HepG2 (cell line): Measurements from ENCODE around the gene SEPTIN5. TPM values are rescaled to one million over a fixed set of nuclear protein-coding genes. Genes with fewer than 3 reads are reported as not detected.

Experiments used
- ATF7 ChIP-seq, 2 experiments: fragments of 450-650 bp in 1 of 2; sonication (generic) in 1 of 2; formaldehyde crosslinking in 1 of 2; IDR thresholded peaks; 2 replicates each; pipeline versions ENCODE4 v1.4.0 to v1.6.1; 2016 to 2020; ENCODE audit warnings: antibody characterized with exemption in 1 of 2, mild to moderate bottlenecking in 1 of 2, missing genetic modification reagents in 1 of 2
- GPBP1L1 ChIP-seq: sonication (generic); formaldehyde crosslinking; IDR thresholded peaks from 2 replicates; pipeline ENCODE4 v1.5.0; 2020; ENCODE audit warnings: mild to moderate bottlenecking, missing genetic modification reagents
- GTF2F1 ChIP-seq: fragments of 150-350 bp; IDR thresholded peaks from 2 replicates; pipeline ENCODE4 v1.6.1; 2014; ENCODE audit warnings: low read length
- HMG20A ChIP-seq: IDR thresholded peaks from 2 replicates; pipeline ENCODE4 v1.6.1; 2016; ENCODE audit warnings: borderline replicate concordance
- KDM2A ChIP-seq: sonication (generic); formaldehyde crosslinking; IDR thresholded peaks from 2 replicates; pipeline ENCODE4 v1.4.0; 2020; ENCODE audit warnings: low read depth, missing genetic modification reagents, borderline replicate concordance
- NFKB2 ChIP-seq: sonication (generic); formaldehyde crosslinking; IDR thresholded peaks from 2 replicates; pipeline ENCODE4 v1.4.0; 2020; ENCODE audit warnings: missing genetic modification reagents, borderline replicate concordance
- POGK ChIP-seq: sonication (generic); formaldehyde crosslinking; conservative IDR thresholded peaks from 2 replicates; pipeline ENCODE4 v1.8.0; 2022; ENCODE audit warnings: mild to moderate bottlenecking, moderate library complexity, missing genetic modification reagents
- POGZ ChIP-seq: sonication (generic); formaldehyde crosslinking; IDR thresholded peaks from 2 replicates; pipeline ENCODE4 v1.4.0; 2020; ENCODE audit warnings: mild to moderate bottlenecking, missing genetic modification reagents
- PRPF4 ChIP-seq: fragments of 200-400 bp; formaldehyde crosslinking; IDR thresholded peaks from 2 replicates; pipeline ENCODE4 v1.6.1; 2016; ENCODE audit warnings: low read length, low read depth; ENCODE audit not compliant: poor library complexity, severe bottlenecking
- SMARCC2 ChIP-seq: fragments of 450-650 bp; IDR thresholded peaks from 2 replicates; pipeline ENCODE4 v1.6.1; 2017; ENCODE audit warnings: antibody characterized with exemption, mild to moderate bottlenecking
- SRF ChIP-seq: IDR thresholded peaks from 2 replicates; pipeline ENCODE4 v1.6.1; 2011; ENCODE audit warnings: mild to moderate bottlenecking, low read depth, low read length, moderate library complexity
- SRSF4 ChIP-seq: fragments of 200-400 bp; formaldehyde crosslinking; IDR thresholded peaks from one replicate; pipeline ENCODE4 v1.6.1; 2018; ENCODE audit warnings: mild to moderate bottlenecking, low read depth, low read length, moderate library complexity; ENCODE audit not compliant: poor library complexity, severe bottlenecking
- ZBTB33 ChIP-seq: sonication (generic); formaldehyde crosslinking; IDR thresholded peaks from 2 replicates; pipeline ENCODE4 v1.4.0; 2020; ENCODE audit warnings: missing genetic modification reagents
- ZNF335 ChIP-seq: sonication (generic); formaldehyde crosslinking; IDR thresholded peaks from 2 replicates; pipeline ENCODE4 v1.4.0; 2020; ENCODE audit warnings: missing genetic modification reagents
- ZNF713 ChIP-seq: sonication (generic); formaldehyde crosslinking; IDR thresholded peaks from 2 replicates; pipeline ENCODE4 v1.4.0; 2020; ENCODE audit warnings: mild to moderate bottlenecking, missing genetic modification reagents
- ZNF772 ChIP-seq: sonication (generic); formaldehyde crosslinking; IDR thresholded peaks from 2 replicates; pipeline ENCODE4 v1.5.0; 2020; ENCODE audit warnings: mild to moderate bottlenecking, missing genetic modification reagents
- ZNF782 ChIP-seq: sonication (generic); formaldehyde crosslinking; IDR thresholded peaks from 2 replicates; pipeline ENCODE4 v1.4.0; 2020; ENCODE audit warnings: missing genetic modification reagents, mild to moderate bottlenecking, borderline replicate concordance
- ZNF800 ChIP-seq: sonication (generic); formaldehyde crosslinking; IDR thresholded peaks from 2 replicates; pipeline ENCODE4 v1.4.0; 2020; ENCODE audit warnings: missing genetic modification reagents
- polyA plus RNA-seq, 8 experiments: library from polyadenylated mRNA; depleted of rRNA in 3 of 8; stranded (reverse) in 7 of 8; unstranded in 1 of 8; fragments of >200 nt; fragmentation: Illumina TruSeq in 4 of 8; extraction: Trizol in 4 of 8; gene quantifications; 2 replicates each; pipeline versions ENCODE4 v1.2.1 to v1.2.3, GENCODE V29; 2011 to 2016; ENCODE audit warnings: low read depth in 4 of 8, missing spikeins in 1 of 8, mixed read lengths in 1 of 8; ENCODE audit not compliant: insufficient read depth in 1 of 8
- total RNA-seq, 5 experiments: library from RNA; depleted of rRNA; stranded (reverse); fragments of >200 nt; fragmentation: Illumina TruSeq; extraction: Trizol; gene quantifications; 2 replicates each; pipeline ENCODE4 v1.2.3, GENCODE V29; 2016; ENCODE audit warnings: low read depth in 1 of 5
- TF ChIP-seq, protein P1 (sequence below), 2 experiments: sonication (generic) in 1 of 2; formaldehyde crosslinking in 1 of 2; IDR thresholded peaks; 2 replicates each; pipeline versions ENCODE4 v1.4.0 to v1.6.1; 2018 to 2020; ENCODE audit warnings: missing genetic modification reagents in 2 of 2, borderline replicate concordance in 1 of 2, low read depth in 1 of 2, mild to moderate bottlenecking in 1 of 2, missing biosample characterization in 1 of 2

The SEPTIN5 gene
- total and polyA plus RNA-seq, 2 of the 13 experiments (the other 11 are each of a cell fraction or from before 2014, with no cell fraction given) = 0.33 TPM; not detected in 1

- peak; percentile 58; the same call in 1 of the 2 replicates for TF ChIP-seq KDM2A (CRISPR knock-in tag)
- no peak for TF ChIP-seq GTF2F1
- no peak for TF ChIP-seq POGZ
- no peak for TF ChIP-seq ZBTB33 (CRISPR knock-in tag)
- no peak for TF ChIP-seq ZNF772 (CRISPR knock-in tag)
- no peak for TF ChIP-seq SRSF4
- TF ChIP-seq, protein P1, sequence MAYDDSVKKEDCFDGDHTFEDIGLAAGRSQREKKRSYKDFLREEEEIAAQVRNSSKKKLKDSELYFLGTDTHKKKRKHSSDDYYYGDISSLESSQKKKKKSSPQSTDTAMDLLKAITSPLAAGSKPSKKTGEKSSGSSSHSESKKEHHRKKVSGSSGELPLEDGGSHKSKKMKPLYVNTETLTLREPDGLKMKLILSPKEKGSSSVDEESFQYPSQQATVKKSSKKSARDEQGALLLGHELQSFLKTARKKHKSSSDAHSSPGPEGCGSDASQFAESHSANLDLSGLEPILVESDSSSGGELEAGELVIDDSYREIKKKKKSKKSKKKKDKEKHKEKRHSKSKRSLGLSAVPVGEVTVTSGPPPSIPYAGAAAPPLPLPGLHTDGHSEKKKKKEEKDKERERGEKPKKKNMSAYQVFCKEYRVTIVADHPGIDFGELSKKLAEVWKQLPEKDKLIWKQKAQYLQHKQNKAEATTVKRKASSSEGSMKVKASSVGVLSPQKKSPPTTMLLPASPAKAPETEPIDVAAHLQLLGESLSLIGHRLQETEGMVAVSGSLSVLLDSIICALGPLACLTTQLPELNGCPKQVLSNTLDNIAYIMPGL (CRISPR knock-in tag; IDR thresholded peaks at IDR 0.05; ENCODE audit: borderline replicate concordance in 1 of 2, low read depth in 1 of 2) = 0 out of 4 replicates have a peak, but pooled peaks have one; percentile 10 to 21
- no peak for TF ChIP-seq ZNF713 (CRISPR knock-in tag)
- no peak for TF ChIP-seq PRPF4
- no peak for TF ChIP-seq ZNF335 (CRISPR knock-in tag)
- TF ChIP-seq SRF = no peak
- no peak for TF ChIP-seq GPBP1L1 (CRISPR knock-in tag)
- TF ChIP-seq ZNF782 (CRISPR knock-in tag) = no peak
- TF ChIP-seq ATF7 (IDR thresholded peaks at IDR 0.05) = no peak
- TF ChIP-seq ATF7 (CRISPR knock-in tag; IDR thresholded peaks at IDR 0.05) = no peak
- peak; percentile 92 for TF ChIP-seq ZNF800 (CRISPR knock-in tag)
- TF ChIP-seq HMG20A (CRISPR knock-in tag) = no peak
- 0 out of 2 replicates have a peak, but pooled peaks have one; percentile 5 for TF ChIP-seq POGK (CRISPR knock-in tag)
- no peak for TF ChIP-seq NFKB2 (CRISPR knock-in tag)
- TF ChIP-seq SMARCC2 = no peak
Measured at GRCh38 chr22:19723232-19723982, 9.1 kb downstream of the SEPTIN5 start, which contains the start of gene GP1BB (continued).
